Loucy (cell line): Measurements from ENCODE around the gene ZDHHC14.

Experiments used
- H2AFZ ChIP-seq: fragments of 200-600 bp; sonication (generic); 2 replicates; pipeline ENCODE4 v1.6.0; 2016; ENCODE audit warnings: antibody characterized with exemption, mild to moderate bottlenecking, low read length, moderate library complexity
- H3F3A ChIP-seq: fragments of 200-600 bp; 2 replicates; pipeline ENCODE4 v1.6.0; 2016; ENCODE audit warnings: antibody characterized with exemption, low read depth, mild to moderate bottlenecking
- H3K27me3 ChIP-seq: fragments of 200-600 bp; sonication (generic); 2 replicates; pipeline ENCODE4 v1.6.1; 2014; ENCODE audit warnings: low read length, mild to moderate bottlenecking; ENCODE audit not compliant: insufficient read depth, poor library complexity, severe bottlenecking
- H3K36me3 ChIP-seq: fragments of 200-600 bp; sonication (generic); 2 replicates; pipeline ENCODE4 v1.6.1; 2016; ENCODE audit warnings: low read length; ENCODE audit not compliant: insufficient read depth
- H3K4me1 ChIP-seq: fragments of 200-600 bp; sonication (generic); 2 replicates; pipeline ENCODE4 v1.5.1; 2014; ENCODE audit warnings: low read length, mild to moderate bottlenecking; ENCODE audit not compliant: insufficient read depth, poor library complexity, severe bottlenecking
- H3K4me2 ChIP-seq: fragments of 200-600 bp; sonication (generic); 2 replicates; pipeline ENCODE4 v1.6.0; 2014; ENCODE audit warnings: antibody characterized with exemption, low read length, low read depth, mild to moderate bottlenecking; ENCODE audit not compliant: poor library complexity, severe bottlenecking
- H3K4me3 ChIP-seq: fragments of 200-600 bp; sonication (generic); 2 replicates; pipeline ENCODE4 v1.5.1; 2014; ENCODE audit warnings: low read length, mild to moderate bottlenecking, mixed read lengths; ENCODE audit not compliant: poor library complexity, severe bottlenecking
- H3K79me2 ChIP-seq: fragments of 200-600 bp; sonication (generic); 2 replicates; pipeline ENCODE4 v1.6.1; 2014; ENCODE audit warnings: low read length; ENCODE audit not compliant: insufficient read depth
- H3K9ac ChIP-seq: fragments of 200-600 bp; sonication (generic); 2 replicates; pipeline ENCODE4 v1.6.0; 2014; ENCODE audit warnings: mild to moderate bottlenecking, low read depth, low read length, moderate library complexity; ENCODE audit not compliant: poor library complexity, severe bottlenecking
- H3K9me2 ChIP-seq: fragments of 200-600 bp; sonication (generic); replicated peaks from 2 replicates; pipeline ENCODE4 v1.6.1; 2016; ENCODE audit warnings: low read depth, low read length, mixed read lengths
- H3K9me3 ChIP-seq: fragments of 200-600 bp; sonication (generic); 2 replicates; pipeline ENCODE4 v1.6.1; 2014; ENCODE audit warnings: mild to moderate bottlenecking, antibody characterized with exemption, low read length, low read depth; ENCODE audit not compliant: insufficient read depth
- H4K20me1 ChIP-seq: fragments of 200-600 bp; sonication (generic); 2 replicates; pipeline ENCODE4 v1.6.0; 2014; ENCODE audit warnings: antibody characterized with exemption, low read length, mild to moderate bottlenecking; ENCODE audit not compliant: insufficient read depth, poor library complexity, severe bottlenecking
- CTCF ChIP-seq: fragments of 200-600 bp; sonication (generic); conservative IDR thresholded peaks from 2 replicates; pipeline ENCODE4 v1.5.1; 2014; ENCODE audit warnings: mild to moderate bottlenecking, antibody characterized with exemption, low read length
- EZH2phosphoT487 ChIP-seq: fragments of 200-600 bp; IDR thresholded peaks from 2 replicates; pipeline ENCODE4 v1.6.1; 2018; ENCODE audit warnings: antibody characterized with exemption, mild to moderate bottlenecking, moderate library complexity, borderline replicate concordance

The ZDHHC14 gene

GRCh38 chr6:157684620-157685299 lies 303.8 kb downstream of the ZDHHC14 start:
- H4K20me1 ChIP-seq: no peaks in the 10 kb centered on the region
- H3K9me3 ChIP-seq: no peaks in the 10 kb centered on the region
- H3K36me3 ChIP-seq: no peaks in the 10 kb centered on the region
- no peaks in the 10 kb centered on the region for H3K4me1 ChIP-seq
- H3K27me3 ChIP-seq: no peaks in the 10 kb centered on the region
- no peaks in the 10 kb centered on the region for H3K9me2 ChIP-seq
- H3K4me2 ChIP-seq: no peak overlapping the region
- no peaks in the 10 kb centered on the region for H3K79me2 ChIP-seq
- H3K4me3 ChIP-seq: no peak overlapping the region
- no peak overlapping the region for H3K9ac ChIP-seq
- H2AFZ ChIP-seq: no peak overlapping the region
- TF ChIP-seq EZH2phosphoT487 (no peak), CTCF (no peak)
- H3F3A ChIP-seq: no peaks in the 10 kb centered on the region

GRCh38 chr6:157685596-157686280 lies 304.7 kb downstream of the ZDHHC14 start:
- no peaks in the 10 kb centered on the region for H3K36me3 ChIP-seq
- no peaks in the 10 kb centered on the region for H3K4me1 ChIP-seq
- no peaks in the 10 kb centered on the region for H4K20me1 ChIP-seq
- H3K4me3 ChIP-seq: no peak overlapping the region
- no peaks in the 10 kb centered on the region for H3K79me2 ChIP-seq
- no peaks in the 10 kb centered on the region for H3F3A ChIP-seq
- H3K9ac ChIP-seq: no peak overlapping the region
- no peaks in the 10 kb centered on the region for H3K9me3 ChIP-seq
- H2AFZ ChIP-seq: no peak overlapping the region
- H3K9me2 ChIP-seq: no peaks in the 10 kb centered on the region
- no peak overlapping the region for H3K4me2 ChIP-seq
- H3K27me3 ChIP-seq: no peaks in the 10 kb centered on the region
- no peak for TF ChIP-seq CTCF
- no peak for TF ChIP-seq EZH2phosphoT487

GRCh38 chr6:157688275-157688959 lies 307.4 kb downstream of the ZDHHC14 start:
- H3K9ac ChIP-seq: no peak overlapping the region
- no peaks in the 10 kb centered on the region for H3K9me3 ChIP-seq
- H2AFZ ChIP-seq: no peak overlapping the region
- no peaks in the 10 kb centered on the region for H3F3A ChIP-seq
- H3K79me2 ChIP-seq: no peaks in the 10 kb centered on the region
- H3K27me3 ChIP-seq: no peaks in the 10 kb centered on the region
- H3K36me3 ChIP-seq: no peaks in the 10 kb centered on the region
- TF ChIP-seq CTCF (no peak), EZH2phosphoT487 (no peak)
- no peaks in the 10 kb centered on the region for H3K9me2 ChIP-seq
- no peak overlapping the region for H3K4me2 ChIP-seq
- no peak overlapping the region for H3K4me3 ChIP-seq
- no peaks in the 10 kb centered on the region for H3K4me1 ChIP-seq
- H4K20me1 ChIP-seq: no peaks in the 10 kb centered on the region
